ENCODE results near the gene DOCK4.

The DOCK4 gene

DNA sequence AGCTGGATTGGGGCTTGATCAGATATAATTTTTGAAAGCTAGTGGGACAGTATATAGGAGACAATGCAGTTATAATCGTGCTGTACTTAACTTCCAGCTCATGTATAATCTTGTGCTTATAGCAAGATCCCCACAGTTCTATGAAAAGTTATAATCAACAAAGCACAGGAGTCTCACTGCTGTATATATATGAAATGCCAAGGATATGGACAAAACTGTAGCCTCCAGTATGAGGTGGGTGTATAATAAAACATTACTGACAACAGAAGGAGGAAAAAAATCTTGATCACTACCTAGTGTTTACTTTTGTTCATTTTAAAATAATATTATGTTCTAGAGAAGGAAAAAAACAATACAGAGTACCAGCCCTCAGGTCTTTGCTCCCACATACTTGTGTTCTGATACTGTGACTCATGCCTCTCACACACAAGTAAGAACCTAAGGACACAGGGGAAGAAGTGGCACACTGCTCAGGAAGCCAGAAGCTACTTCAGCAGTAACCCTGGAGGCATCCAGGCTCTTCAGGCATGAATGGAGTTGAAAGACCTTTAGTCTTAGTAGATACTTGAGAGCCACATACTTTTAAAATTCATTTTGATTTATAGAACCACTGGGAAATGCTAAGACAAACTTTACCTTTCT lies 378.2 kb downstream of the DOCK4 start:
- peak; percentile 35 for DNase-seq (ENCODE audit: low read depth)
- H3K4me3 ChIP-seq (ENCODE audit: low read depth, low read length), result no peak overlapping the region

DNA sequence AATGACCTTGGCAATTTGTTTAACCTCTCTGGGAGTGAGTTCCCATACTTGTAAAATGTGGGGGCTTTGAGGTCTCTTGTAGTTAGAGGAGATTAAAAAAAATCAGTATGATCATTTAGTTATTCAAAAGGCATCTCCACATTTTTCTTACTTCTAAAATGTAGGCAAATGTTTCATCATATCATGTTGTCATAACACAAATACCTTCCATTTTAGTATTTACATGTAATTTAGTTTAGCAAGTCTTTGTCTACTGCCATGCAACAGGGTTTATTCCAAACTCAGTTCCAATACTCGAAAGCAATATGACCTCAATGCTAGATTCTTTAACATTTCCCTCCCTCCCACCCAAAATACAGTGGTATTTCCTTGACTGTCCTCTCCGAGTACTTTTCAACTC lies 381.2 kb downstream of the DOCK4 start:
- no peak for DNase-seq (ENCODE audit: low read depth)
- H3K4me3 ChIP-seq (ENCODE audit: low read depth, low read length), result no peak overlapping the region

DNA sequence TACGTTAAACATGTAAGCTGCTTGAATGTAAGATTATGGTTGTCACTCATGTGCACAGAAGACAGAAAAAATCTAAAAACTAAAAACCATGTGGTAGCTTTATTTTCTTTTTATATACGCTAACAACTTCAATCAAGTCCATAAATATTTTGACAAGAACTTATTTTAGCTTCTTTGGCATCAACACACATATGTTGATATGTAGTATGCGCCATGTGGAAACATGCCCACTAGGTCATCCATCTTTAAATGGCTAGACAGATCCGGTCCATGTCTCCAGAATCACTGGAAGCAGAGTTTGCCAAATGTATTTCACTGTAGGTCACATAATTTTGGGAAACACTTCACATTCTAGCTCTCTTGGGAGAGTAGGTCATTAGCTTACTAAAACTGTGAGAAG lies 382.4 kb downstream of the DOCK4 start:
- H3K4me3 ChIP-seq (ENCODE audit: low read depth, low read length), result no peak overlapping the region
- DNase-seq (ENCODE audit: low read depth), result no peak

DNA sequence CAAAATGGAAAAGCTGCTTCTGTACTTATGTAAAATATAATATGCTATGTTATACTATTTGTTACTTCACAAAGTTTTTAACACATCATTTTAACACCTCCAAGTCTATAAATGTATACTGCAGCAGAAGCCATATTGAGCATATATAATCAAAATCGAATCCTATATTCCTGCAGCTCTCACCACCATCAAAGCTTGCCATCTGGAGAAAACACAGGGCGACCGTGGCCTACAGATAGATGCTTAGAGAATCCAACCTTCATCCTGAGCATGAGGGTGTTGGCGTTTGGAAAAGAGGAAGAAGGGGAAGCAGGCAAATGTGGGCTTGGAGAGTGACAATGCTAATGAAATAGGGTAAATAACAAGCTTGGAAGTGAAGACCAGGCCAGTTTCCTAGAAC lies 385.2 kb downstream of the DOCK4 start:
- DNase-seq (ENCODE audit: low read depth), result no peak
- H3K4me3 ChIP-seq (ENCODE audit: low read depth, low read length), result no peak overlapping the region

DNA sequence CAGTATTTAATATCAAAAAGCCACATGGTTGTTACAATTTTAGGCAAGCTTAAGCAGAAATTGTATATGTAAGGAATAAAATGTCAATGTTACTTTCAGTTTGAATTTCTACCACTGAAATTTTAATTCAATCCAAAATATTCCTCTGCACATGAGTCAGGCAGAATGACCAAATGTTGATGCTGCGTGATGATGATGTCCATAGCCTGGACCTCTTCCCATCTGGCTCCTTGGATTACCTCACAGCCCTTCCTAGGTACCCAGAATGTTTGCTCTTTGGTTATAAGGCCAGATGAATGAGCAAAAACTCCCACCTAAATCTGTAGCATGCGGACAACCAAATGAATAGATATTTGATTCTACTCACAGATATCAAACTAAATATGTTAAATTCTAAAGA lies 385.6 kb downstream of the DOCK4 start:
- no peak overlapping the region for H3K4me3 ChIP-seq (ENCODE audit: low read depth, low read length)
- DNase-seq (ENCODE audit: low read depth), result no peak

DNA sequence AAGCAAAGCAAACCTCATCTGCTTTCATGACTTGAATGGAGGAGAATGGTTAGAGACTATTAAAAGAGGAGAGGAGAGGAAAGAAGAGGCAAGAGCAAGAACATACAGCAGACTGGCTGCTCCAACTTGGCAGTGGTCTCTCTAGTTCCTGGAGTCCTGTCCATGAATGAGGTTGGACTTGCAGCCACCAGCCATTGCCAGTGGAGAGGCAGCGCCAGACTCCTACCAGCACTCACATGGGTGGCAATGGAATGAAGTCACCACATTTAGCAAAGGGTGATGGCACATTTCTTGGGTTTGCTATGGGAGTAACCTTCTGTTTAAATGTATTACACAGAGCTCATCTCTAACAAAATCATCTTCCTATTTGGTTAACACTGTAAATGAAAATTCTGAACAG lies 386.1 kb downstream of the DOCK4 start:
- DNase-seq (ENCODE audit: low read depth), result no peak

DNA sequence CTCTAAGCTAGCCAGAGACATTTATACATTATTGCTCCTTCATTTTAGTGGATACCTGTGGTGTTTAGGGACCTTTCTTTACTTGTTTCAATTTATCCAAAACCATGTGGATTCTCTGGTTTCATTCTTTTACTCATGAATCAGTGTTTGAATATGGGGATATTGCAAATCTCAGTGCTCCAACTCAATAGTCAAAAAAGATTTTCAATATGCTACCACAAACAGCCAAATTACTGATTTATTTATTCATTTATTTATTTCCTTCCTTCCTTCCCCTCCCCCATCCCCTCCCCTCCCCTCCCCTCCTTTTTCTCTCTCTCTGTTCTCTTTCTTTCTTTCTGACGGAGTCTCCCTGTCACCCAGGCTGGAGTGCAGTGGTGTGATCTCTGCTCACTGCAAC lies 390.8 kb downstream of the DOCK4 start:
- DNase-seq (ENCODE audit: low read depth), result no peak
- no peak overlapping the region for H3K4me3 ChIP-seq (ENCODE audit: low read depth, low read length)

More for the DNA sequence above, 386.1 kb downstream of the DOCK4 start:
- H3K4me3 ChIP-seq (ENCODE audit: low read depth, low read length), result no peak overlapping the region

DNA sequence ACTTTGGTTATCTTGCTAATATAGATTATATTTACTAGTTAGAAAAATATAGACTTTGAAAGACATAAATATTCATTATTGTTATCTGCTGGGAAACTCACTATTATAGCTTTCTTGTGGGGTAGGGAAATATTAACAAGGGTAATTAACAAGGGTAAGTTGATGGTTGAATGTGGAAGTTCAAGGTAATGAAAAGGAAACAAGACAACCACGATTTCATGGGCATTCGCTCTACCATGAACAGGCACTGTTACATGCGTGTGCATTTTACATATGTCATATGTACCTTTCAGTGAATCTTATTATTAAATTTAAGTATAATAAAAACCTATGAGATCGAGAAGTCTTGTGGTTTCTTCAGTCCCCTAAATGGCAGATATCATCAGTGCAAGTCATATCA lies 392.9 kb downstream of the DOCK4 start:
- no peak overlapping the region for H3K4me3 ChIP-seq (ENCODE audit: low read depth, low read length)
- DNase-seq (ENCODE audit: low read depth), result no peak

DNA sequence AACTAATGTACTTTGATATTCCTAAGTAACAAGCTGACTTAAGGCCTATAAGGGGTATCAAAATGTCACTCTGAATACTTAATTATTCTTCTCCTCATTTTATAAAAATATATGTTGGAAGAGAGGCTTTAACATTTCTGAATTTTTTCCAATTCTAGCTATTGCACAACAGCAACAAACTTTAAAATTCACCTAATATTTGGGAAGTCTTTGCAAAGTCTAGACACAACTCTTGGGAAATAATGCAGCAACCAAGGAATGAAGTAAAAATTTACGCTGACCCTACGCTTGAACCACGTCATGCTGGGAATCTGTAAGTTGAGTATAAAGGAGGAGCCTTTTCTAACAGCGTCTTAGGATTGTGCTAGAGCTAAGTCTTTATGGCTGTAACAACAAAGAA lies 400.0 kb downstream of the DOCK4 start:
- H3K4me3 ChIP-seq (ENCODE audit: low read depth, low read length), result no peak overlapping the region
- no peak for DNase-seq (ENCODE audit: low read depth)

DNA sequence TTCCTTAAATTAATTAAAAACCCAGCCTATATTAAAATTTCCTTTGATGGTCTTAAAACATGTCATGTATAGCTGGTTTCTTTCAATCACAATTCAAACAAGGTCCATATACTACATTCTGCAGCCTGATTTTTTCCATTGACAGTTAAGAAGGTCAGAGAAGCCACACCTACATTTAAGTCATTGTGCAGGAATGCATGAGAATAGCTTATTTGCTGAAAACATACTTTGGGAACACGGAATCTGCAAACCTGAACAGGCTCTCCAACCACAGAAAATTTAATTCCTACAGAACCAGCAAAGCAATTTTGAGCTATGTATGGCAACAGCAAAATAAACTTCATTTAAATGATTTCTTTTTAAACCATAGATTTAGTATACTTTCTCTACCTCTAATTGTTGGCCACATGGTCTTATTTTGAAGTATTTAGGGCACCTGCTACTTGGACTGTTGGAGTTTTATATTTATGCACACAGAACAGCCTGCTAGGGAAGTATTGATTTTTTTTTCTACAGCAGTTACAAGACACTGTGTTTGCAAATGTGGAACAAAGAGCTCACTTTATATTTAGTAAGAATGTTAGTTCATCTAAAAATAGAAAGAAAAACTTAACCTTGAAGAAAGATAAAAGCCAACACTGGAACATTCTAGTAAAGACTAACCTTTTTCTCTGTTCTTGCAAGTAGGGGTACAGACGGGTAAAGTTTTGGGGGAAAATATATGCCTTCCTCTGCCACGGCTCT lies 403.0 kb downstream of the DOCK4 start:
- DNase-seq (ENCODE audit: low read depth), result no peak
- no peak overlapping the region for H3K4me3 ChIP-seq (ENCODE audit: low read depth, low read length)

DNA sequence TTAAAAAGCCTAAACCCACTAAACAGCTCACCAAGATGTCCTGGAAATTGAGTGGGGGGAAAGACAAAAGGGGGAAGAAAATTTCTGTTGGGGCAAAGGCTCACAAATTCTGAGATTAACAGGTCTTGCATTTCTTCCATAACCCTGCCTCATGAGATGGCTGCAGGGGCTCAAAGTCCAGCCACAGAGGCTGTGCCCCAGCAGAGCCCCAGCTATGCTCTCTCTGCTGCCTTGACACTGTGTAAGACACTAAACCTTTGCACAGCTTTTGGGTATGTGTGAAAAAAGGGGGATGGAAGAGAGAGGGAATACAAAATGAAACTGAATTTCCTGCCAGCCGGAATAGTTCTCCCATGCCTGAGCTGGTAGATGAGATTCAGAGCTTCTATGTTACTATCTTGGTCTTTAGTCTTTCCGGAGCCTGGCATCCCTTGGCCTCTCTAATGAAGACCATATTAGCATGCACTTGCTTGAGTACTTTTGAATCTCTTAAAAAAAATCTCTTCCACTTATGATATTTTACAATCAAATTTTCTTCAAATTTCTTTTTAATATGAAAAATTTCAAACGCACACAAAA lies 403.9 kb downstream of the DOCK4 start:
- no peak overlapping the region for H3K4me3 ChIP-seq (ENCODE audit: low read depth, low read length)
- no peak for DNase-seq (ENCODE audit: low read depth)

DNA sequence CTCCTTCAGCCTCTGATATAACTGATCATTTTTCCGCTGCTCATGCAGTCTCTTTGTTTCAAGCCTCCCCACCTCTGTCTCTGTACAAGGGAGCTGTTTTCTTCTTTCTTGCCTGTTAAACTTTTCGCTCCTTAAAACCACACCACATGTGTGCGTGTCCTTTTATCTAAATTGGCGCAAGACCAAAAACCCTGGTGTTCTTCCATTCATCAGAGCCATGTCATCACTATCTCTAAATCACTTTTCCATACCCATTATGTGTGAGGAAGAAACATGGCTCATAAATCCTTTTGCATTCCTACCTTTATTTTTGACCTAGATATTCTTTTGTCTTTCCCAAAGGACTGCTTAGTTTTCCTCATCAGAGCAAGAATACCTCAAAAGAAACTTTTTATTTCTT lies 404.9 kb downstream of the DOCK4 start:
- no peak overlapping the region for H3K4me3 ChIP-seq (ENCODE audit: low read depth, low read length)
- DNase-seq (ENCODE audit: low read depth), result no peak

DNA sequence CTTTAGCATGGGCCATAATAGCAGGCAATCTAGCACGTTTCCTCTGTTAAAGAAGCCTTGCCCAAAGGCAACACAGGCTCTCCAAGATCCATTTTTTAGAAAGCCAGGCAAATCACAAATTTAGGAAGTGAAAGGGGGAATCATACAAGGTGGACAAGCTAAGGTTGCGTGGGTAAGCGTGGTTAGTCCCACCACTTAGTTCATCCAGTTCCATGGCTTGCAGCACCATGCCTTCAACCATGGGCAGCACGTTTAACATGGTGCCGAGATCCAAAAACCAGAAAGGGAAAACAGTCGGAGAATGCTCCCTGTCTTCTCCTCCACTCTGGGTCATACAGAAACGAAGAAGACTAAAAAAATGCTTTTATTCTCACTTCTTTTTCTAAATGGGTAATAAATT lies 409.5 kb downstream of the DOCK4 start:
- no peak overlapping the region for H3K4me3 ChIP-seq (ENCODE audit: low read depth, low read length)
- no peak for DNase-seq (ENCODE audit: low read depth)

DNA sequence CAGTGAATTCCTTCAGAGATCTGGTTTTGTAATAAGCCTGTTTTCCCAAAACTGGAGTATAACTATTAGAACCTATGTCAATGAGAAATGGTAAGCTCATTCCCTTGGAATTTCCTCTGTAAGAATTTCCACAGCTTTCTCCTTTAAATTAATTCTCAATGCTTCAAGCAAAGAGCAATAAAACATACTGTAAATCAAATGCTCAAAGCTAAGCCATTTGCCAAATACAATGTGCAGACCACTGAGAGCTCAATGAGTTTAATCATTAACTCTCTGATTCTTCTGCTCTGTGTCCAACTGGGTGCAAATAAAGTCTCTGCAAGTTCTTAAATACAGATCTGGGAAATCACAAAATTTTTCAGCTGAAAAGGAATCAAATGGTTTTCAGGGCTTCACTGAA lies 416.3 kb downstream of the DOCK4 start:
- H3K4me3 ChIP-seq (ENCODE audit: low read depth, low read length), result no peak overlapping the region
- DNase-seq (ENCODE audit: low read depth), result no peak

DNA sequence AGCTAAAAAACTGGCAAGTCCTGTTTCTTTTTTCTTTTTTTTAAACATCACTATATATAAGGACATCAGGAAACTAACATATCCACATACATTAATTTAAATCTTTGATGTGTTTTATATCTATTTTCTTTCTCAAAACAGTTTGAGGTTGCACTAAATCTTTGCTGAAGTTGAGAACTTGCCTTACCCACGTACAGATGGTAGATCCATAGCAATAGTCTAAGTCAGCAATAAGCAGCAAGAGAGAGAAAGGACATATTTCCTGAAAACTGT lies 417.2 kb downstream of the DOCK4 start:
- DNase-seq (ENCODE audit: low read depth), result no peak
- H3K4me3 ChIP-seq (ENCODE audit: low read depth, low read length), result no peak overlapping the region

DNA sequence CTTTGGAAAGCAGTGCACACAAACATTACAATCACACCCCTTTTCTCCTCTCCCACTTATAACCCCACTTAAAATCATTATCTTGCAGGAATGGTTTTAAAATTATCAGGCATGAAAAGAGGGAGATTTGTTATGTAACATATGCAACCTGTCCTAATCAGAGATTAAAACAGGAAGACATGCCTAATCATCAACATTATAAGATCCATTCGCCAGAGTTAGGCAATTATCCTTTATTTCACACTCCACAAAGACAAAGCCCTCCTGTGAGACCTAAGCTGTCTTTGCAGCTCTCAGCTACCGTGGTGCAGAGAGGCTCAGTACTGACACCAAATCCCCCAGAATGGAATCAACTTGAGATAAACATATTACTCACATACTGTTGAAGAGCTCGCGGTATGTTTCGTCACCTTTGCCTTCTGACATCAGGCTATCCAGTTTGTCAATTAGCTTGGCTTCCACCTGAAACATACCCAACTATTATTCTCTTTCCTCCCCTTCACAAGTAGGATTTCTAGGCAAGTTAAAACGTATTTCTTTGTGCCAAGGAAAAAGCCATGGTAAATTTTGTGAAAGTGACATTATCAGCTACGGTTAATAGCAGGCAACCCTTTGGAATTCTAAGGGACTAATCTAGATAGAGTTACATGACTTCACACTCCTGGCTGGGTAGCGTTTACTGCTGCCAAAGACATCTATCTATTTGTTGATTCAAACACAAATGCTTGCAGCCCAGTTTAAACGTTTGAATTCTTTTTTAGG lies 417.7 kb downstream of the DOCK4 start:
- no peak for DNase-seq (ENCODE audit: low read depth)

DNA sequence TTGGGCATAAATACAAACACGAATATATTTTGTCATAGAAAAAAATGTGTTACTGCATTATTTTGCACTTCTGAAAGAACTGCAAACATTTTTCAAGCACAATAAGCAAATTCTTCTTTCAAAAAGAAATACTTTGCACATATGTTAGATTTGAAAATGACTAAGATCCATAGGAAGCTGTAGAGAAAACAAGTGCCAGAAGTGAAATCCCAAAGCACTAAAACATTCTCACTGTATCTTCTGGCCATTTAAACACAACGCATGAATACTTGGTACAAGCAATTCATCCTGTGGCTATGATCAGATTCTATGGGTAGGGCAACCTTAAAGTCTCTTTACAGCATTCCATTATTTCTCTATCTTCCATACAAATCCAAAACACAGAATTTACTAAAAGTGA lies 418.5 kb downstream of the DOCK4 start:
- DNase-seq (ENCODE audit: low read depth), result no peak

More for the DNA sequence above, 417.7 kb downstream of the DOCK4 start:
- no peak overlapping the region for H3K4me3 ChIP-seq (ENCODE audit: low read depth, low read length)

DNA sequence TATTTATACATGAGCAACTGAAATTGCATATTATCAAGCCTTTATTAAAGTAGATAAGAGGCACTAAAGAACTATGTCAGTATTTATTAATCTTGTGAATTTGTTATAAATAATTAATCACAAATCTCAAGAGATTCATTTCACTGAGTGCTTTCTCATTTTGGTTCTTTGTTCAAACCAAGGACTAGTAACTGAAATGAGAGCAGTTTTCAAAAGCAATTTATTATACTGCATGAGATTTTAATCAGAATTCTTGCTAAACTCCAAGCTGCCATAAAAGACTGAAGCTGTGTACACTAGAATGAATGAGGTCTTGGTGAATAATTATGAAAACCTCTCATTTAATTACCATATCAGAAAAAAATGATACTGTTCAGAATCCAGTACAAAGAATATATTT lies 419.1 kb downstream of the DOCK4 start:
- DNase-seq (ENCODE audit: low read depth), result no peak

More for the DNA sequence above, 418.5 kb downstream of the DOCK4 start:
- H3K4me3 ChIP-seq (ENCODE audit: low read depth, low read length), result no peak overlapping the region

DNA sequence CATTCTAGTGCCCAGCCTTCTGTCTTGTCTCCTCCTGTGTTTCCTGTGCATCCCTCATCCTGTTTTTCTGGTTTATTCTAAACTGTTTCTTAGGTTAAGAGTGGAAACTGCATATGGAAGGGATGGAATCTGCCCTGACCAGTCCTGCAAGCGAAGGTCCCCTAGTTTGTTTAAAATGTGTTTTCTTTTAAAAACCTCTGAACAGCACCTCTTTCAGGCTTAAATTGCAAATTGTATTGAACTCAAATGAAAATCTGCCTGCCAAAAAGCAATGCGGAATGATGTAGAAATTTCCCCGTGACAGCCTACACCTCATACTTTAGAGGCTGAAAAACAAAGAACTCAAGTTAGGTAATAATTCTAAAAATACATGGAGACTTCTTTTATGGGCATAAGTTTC lies 421.1 kb downstream of the DOCK4 start:
- no peak for DNase-seq (ENCODE audit: low read depth)
- no peak overlapping the region for H3K4me3 ChIP-seq (ENCODE audit: low read depth, low read length)

More for the DNA sequence above, 419.1 kb downstream of the DOCK4 start:
- no peak overlapping the region for H3K4me3 ChIP-seq (ENCODE audit: low read depth, low read length)

DNA sequence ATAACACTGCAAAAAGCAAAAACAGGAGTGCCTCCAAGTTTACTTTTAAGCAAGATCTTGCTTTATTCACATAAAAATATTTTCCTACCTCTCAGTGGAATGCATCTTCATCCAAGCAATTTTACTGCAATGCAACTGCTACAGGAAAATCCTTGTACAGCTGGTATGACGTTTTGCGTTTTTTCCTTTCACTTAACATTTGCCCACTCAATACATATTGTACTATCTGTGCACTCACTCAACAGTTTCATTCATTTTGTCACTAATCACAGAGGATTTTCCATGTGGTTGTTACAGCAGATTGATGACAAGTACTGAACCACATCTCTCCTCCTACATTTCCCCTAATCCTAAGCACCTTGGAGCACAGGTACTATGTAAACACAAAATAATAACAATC lies 421.9 kb downstream of the DOCK4 start:
- H3K4me3 ChIP-seq (ENCODE audit: low read depth, low read length), result no peak overlapping the region
- DNase-seq (ENCODE audit: low read depth), result no peak
